SK-N-MC (cell line): Measurements from ENCODE around the gene ADCY2.

Experiments used
- DNase-seq: peaks from one replicate; pipeline ENCODE4 v3.0.0-alpha.2; 2011; ENCODE audit warnings: low read depth, low spot score
- H3K27ac ChIP-seq: fragments of 200-600 bp; sonication (generic); 2 replicates; pipeline ENCODE4 v1.5.1; 2016; ENCODE audit warnings: mixed run types
- H3K36me3 ChIP-seq: fragments of 200-600 bp; sonication (generic); 2 replicates; pipeline ENCODE4 v1.6.1; 2017; ENCODE audit warnings: antibody characterized with exemption, low read length, mixed read lengths; ENCODE audit not compliant: insufficient read depth
- H3K4me3 ChIP-seq: fragments of 200-600 bp; sonication (generic); 2 replicates; pipeline ENCODE4 v1.5.1; 2016
- H3K9ac ChIP-seq: fragments of 200-600 bp; sonication (generic); 2 replicates; pipeline ENCODE4 v1.8.0; 2017; ENCODE audit warnings: mixed run types, mixed read lengths; ENCODE audit not compliant: insufficient read length
- H3K9me3 ChIP-seq: fragments of 200-600 bp; sonication (generic); 2 replicates; pipeline ENCODE4 v1.6.1; 2017; ENCODE audit warnings: low read depth, mild to moderate bottlenecking, antibody characterized with exemption, low read length, moderate library complexity, mixed read lengths
- EZH2 ChIP-seq: fragments of 200-600 bp; sonication (generic); IDR thresholded peaks from one replicate; pipeline ENCODE4 v1.6.1; 2017; ENCODE audit warnings: antibody characterized with exemption
- FOXP2 ChIP-seq: optimal IDR thresholded peaks from 2 replicates; pipeline ENCODE3; 2011; ENCODE audit warnings: mild to moderate bottlenecking, moderate library complexity; ENCODE audit not compliant: insufficient read depth; ENCODE audit errors: extremely low read length, control extremely low read depth
- POLR2AphosphoS5 ChIP-seq: IDR thresholded peaks from 2 replicates; pipeline ENCODE4 v1.6.1; 2012; ENCODE audit warnings: mild to moderate bottlenecking, low read depth, low read length, borderline replicate concordance

ADCY2 gene

DNA sequence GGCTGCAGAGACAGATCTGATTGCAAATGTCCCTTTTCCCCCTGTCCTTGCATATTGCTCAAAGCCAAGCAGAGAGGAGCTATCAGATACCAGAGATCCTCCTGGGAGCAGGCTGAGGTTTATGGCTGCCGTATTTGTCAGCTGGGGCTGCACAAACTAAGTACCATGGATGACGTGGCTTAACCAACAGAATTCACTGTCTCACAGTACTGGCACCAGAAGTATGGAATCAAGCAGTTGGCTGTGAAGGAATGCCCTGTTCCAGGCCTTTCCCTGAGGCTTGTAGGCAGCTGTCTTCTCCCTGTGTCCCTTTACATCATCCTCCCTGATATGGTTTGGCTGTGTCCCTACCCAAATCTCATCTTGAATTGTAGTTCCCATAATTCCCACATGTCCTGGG lies 452.4 kb downstream of the ADCY2 start:
- no peak overlapping the region for H3K27ac ChIP-seq
- DNase-seq, result no peak
- no peak overlapping the region for H3K9ac ChIP-seq
- H3K36me3 ChIP-seq, result no peaks in the 10 kb centered on the region
- no peaks in the 10 kb centered on the region for H3K9me3 ChIP-seq
- H3K4me3 ChIP-seq, result no peak overlapping the region
- TF ChIP-seq FOXP2, result no peak
- no peak for TF ChIP-seq EZH2
- no peak for TF ChIP-seq POLR2AphosphoS5

DNA sequence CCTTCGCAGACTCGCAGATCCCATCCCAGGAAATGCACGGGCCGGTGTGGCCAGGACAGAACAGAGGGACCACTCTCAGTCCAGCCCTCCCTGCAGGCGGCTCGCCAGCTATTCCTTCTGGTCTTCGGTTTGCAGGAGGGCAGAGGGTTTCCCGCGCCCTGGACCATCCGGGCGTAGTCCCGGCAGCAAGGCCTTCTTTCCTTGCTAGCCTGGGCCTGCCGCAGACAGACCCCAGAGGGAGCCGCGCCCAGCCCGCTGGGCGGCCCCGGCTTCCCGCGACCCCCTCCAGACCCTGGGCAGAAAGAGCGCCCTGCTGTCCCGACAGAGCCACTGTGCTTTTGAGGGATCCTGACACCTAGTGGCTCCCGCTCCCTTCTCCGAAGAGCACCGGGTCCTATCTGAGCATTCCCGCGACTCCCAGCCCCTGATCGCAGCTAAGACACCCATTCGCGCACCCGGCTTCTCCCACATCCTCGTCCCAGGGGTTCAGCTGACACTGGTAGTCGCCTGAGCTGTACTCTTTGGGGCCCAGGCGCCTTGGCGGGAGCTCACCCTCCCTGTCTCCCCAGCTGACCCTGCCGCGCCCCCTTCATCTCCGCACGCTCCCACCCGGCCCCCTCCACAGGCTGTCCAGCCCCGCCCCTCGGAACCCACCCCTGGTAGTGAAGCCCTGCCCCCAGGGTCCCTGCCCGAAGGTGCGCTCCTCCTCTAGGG lies 453.9 kb downstream of the ADCY2 start:
- DNase-seq, result no peak
- H3K27ac ChIP-seq, result no peak overlapping the region
- H3K4me3 ChIP-seq, result no peak overlapping the region
- H3K36me3 ChIP-seq, result no peaks in the 10 kb centered on the region
- TF ChIP-seq POLR2AphosphoS5 (no peak), FOXP2 (no peak), EZH2 (no peak)
- no peaks in the 10 kb centered on the region for H3K9me3 ChIP-seq
- H3K9ac ChIP-seq, result no peak overlapping the region

DNA sequence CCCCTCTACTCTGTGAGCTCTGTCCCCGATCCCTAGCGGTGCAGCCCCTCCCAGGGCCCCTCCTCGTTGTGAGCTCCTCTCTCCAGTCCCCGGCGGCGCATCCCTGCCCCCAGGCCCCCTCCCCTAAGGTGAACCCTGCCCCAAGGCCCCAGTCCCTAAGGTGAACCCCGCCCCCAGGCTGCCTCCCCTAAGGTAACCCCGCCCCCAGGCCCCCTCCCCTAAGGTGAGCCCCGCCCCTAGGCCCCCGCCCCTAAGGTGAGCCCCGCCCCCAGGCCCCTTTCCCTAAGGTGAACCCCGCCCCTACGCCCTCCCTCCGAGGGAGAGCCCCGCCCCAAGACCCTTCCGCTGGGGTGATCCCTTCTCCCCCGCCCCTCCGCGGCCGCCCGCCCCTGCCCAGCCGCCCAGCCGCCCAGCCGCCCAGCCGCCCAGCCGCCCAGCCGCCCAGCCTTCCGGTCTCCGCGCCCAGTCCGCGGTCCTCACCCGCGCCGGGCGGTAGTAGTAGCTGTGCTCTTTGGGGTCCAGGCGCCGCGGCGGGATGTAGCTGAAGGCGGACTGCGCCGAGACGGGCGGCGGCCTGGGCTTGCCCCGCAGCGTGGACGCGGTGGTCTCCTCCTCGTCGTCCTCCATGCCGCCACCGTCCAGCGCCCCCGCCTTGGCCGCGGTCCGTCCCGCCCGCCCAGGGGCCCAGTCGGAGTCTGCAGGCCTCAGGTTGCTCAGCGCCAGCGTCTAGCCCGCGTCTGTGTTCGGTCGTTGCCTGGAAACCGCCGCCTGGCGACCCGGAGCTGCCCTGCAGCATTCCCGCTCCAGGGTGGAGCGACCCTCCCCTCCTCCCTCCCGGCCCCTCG lies 454.7 kb downstream of the ADCY2 start, which contains the start of gene CFAP90:
Gene CFAP90 (minus strand): TSS at position 739 of the 845 bp plus-strand sequence. CDS start 112 bp downstream, at position 627.
- TF ChIP-seq POLR2AphosphoS5, result no peak
- TF ChIP-seq EZH2, result no peak
- no peak for TF ChIP-seq FOXP2
- Histone ChIP-seq H3K27ac (no peak within 1 kb of the TSS), H3K9me3 (no peaks in the 10 kb centered on the region), H3K36me3 (no peaks in the 10 kb centered on the region), H3K9ac (no peak within 1 kb of the TSS), H3K4me3 (no peak within 1 kb of the TSS)
- DNase-seq, result no peak

DNA sequence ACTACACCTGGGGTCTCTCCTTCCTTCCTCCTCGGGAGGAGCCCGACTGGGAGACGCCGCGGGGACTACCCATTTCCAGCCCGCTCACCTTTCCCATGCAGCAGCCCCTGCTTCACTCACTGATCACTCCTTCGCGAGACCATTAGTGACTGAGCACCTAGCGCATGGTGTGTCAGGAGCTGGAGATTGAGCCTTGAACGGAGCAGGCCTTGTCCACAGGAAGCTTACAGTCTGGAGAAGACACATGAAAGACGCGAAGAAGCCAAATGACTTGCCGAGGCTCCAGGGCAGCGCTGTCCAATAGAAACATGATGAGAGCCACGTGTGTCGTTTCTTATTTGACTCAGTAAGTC lies 455.3 kb downstream of the ADCY2 start:
- H3K27ac ChIP-seq, result no peak overlapping the region
- H3K9me3 ChIP-seq, result no peaks in the 10 kb centered on the region
- H3K4me3 ChIP-seq, result no peak overlapping the region
- no peak for TF ChIP-seq EZH2
- TF ChIP-seq FOXP2, result no peak
- TF ChIP-seq POLR2AphosphoS5, result no peak
- no peak for DNase-seq
- no peak overlapping the region for H3K9ac ChIP-seq
- H3K36me3 ChIP-seq, result no peaks in the 10 kb centered on the region

DNA sequence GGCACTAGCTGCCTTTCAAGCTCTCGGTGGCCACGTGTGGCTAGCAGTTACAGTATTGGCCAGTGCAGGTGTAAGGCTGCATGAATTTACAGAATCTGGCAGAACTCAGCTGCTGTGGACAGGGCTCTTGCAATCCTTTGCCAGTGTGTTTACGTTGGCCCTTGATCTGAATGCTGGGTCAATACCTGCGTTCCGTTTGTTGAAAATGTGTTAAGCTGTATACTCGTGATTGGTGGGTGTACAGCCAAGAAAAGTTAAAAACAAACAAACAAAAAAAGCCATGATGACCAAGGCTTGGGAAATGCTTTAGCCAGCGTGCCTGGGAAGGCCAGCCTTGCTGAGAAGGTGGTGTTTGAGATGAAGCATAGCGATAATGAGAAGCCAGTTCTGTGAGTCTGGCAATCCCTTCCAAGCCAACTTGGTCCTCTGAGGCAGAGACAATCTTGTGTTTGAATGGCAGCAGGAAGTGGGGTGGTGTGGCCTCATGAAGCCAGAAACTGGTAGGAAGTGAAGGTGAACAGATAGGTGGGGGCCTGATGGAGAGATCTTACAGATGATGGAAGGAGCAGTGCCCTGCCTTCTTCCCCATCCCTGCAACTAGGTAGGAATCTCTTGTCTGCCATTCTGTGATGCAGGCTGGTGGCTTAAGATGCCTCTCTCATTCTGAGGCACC lies 455.8 kb downstream of the ADCY2 start:
- Histone ChIP-seq H3K27ac (no peak overlapping the region), H3K9me3 (no peaks in the 10 kb centered on the region), H3K9ac (no peak overlapping the region), H3K4me3 (no peak overlapping the region), H3K36me3 (no peaks in the 10 kb centered on the region)
- no peak for DNase-seq
- no peak for TF ChIP-seq FOXP2

DNA sequence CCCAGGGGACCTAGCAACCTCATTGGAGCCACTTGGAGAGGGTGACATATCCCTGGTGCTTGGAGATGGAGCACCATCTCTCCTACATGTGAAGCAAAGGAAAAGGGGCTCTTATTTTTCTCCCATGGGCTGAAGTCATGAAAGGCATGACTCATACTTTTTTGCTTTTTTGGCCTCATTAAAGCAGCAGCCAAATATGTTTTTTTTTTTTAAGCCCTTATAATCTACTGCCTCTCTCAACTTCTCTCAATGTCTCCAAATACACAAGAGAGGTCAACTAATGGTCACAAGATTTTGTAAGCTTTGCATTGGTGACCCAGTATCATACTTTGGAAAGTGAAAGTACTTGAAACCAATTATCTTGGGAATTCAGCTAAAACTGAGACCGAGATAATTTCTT lies 456.6 kb downstream of the ADCY2 start:
- Histone ChIP-seq H3K4me3 (no peak overlapping the region), H3K9ac (no peak overlapping the region), H3K27ac (no peak overlapping the region), H3K9me3 (no peaks in the 10 kb centered on the region), H3K36me3 (no peaks in the 10 kb centered on the region)
- DNase-seq, result no peak
- TF ChIP-seq FOXP2 (no peak), POLR2AphosphoS5 (no peak), EZH2 (no peak)

DNA sequence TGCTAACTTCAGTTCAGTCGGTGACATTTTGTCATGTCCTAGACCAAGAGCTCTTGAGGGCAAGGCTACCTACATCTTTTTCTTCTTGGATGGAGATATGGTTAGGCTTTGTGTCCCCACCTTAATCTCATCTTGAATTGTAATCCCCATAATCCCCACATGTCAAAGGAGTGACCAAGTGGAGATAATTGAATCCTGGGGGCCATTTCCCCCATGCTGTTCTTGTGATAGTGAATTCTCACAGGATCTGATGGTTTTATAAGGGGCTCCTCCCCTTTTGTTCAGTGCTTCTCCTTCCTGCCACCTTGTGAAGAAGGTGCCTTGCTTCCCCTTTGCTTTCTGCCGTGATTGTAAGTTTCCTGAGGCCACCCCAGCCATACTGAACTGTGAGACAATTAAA lies 457.1 kb downstream of the ADCY2 start:
- TF ChIP-seq POLR2AphosphoS5, result no peak
- no peak for TF ChIP-seq FOXP2
- TF ChIP-seq EZH2, result no peak
- H3K36me3 ChIP-seq, result no peaks in the 10 kb centered on the region
- DNase-seq, result no peak
- no peak overlapping the region for H3K27ac ChIP-seq
- H3K4me3 ChIP-seq, result no peak overlapping the region
- no peak overlapping the region for H3K9ac ChIP-seq
- no peaks in the 10 kb centered on the region for H3K9me3 ChIP-seq

DNA sequence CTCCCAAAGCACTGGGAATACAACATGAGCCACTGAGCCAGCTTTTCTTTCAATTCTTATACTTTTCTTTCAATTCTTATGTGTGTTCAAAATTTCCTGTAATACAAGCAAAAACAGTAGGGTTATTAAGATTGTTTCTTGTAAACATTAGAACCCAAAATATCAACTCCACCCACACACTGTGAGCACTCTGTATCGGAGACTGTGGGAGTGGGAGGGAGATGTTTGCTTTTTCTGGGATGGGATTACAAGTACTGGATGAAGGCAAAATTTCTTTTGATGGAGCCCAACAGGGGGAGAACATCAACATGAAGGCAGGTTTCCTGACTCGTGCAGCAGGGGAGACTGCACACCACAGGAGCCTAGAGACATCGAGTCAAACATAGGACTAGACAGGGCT lies 459.7 kb downstream of the ADCY2 start:
- Histone ChIP-seq H3K9me3 (no peaks in the 10 kb centered on the region), H3K9ac (no peak overlapping the region), H3K36me3 (peaks cover 15% of the 10 kb centered on the region), H3K27ac (no peak overlapping the region), H3K4me3 (no peak overlapping the region)
- no peak for TF ChIP-seq EZH2
- no peak for TF ChIP-seq POLR2AphosphoS5
- TF ChIP-seq FOXP2, result no peak
- DNase-seq, result no peak
